Measurements from ENCODE around the gene SPACA4. TPM values are rescaled to one million over a fixed set of nuclear protein-coding genes. Genes with fewer than 3 reads are reported as not detected.

SPACA4 gene
- polyA plus RNA-seq, 3 donors = not detected

- no peaks in the 10 kb centered on the region for H3K79me2 ChIP-seq (ENCODE audit: insufficient read depth, low read length)
- Mint-ChIP-seq H3K4me1 (peaks cover 43% of the 10 kb centered on the region), H3K9me3 (peaks cover 0 to 3% (median 0%) of the 10 kb centered on the region in 7 donors), H3K27me3 (ENCODE audit: low read depth in 3 of 3) (peaks cover 11 to 28% (median 25%) of the 10 kb centered on the region in 3 donors), H3K27ac (peak overlapping the region in 3 of 7 donors; percentile 51 to 55 (median 52)), H3K36me3 (peaks cover 0 to 3% of the 10 kb centered on the region in 2 donors), H3K4me3 (peak overlapping the region in 1 of 2 donors; percentile 3)
- peaks cover 30 to 44% of the 10 kb centered on the region in 2 donors for H3K4me1 ChIP-seq (ENCODE audit: control insufficient read depth in 1 of 2, insufficient read depth in 2 of 2, low read length in 2 of 2)
- peak overlapping the region; percentile 83 for H2AFZ ChIP-seq (ENCODE audit: insufficient read depth, low read depth, low read length, poor library complexity, severe bottlenecking)
- peak overlapping the region in 2 of 3 experiments; percentile 37 to 75 for H3K4me3 ChIP-seq (replicated peaks in 1 of 3; ENCODE audit: low read depth in 2 of 3, low read length in 3 of 3)
- no peak for TF ChIP-seq CTCF (IDR thresholded peaks at IDR 0.05)
- H3K27ac ChIP-seq (ENCODE audit: low read depth in 1 of 2, low read length in 2 of 2) = no peak overlapping the region
- no peaks in the 10 kb centered on the region for H4K20me1 ChIP-seq (ENCODE audit: insufficient read depth, low read length)
- H3K9me3 ChIP-seq (replicated peaks in 1 of 2; ENCODE audit: control insufficient read depth in 1 of 2, insufficient read depth in 1 of 2, low read length in 2 of 2) = no peaks in the 10 kb centered on the region
- peak overlapping the region; percentile 91 for H3K4me2 ChIP-seq (replicated peaks; ENCODE audit: extremely low read depth, low read length, poor library complexity, severe bottlenecking)
- intact Hi-C loops (cut with micrococcal nuclease) = loop anchor here (1.0 to 10.0 kb wide), 6 partner anchors 29 to 191 kb away; partner anchors contain the start of genes HSD17B14 (in 2 of the 2) and MAMSTR (in 1 of the 2)
- no peak overlapping the region for H3K9ac ChIP-seq (ENCODE audit: insufficient read depth, low read length, poor library complexity, severe bottlenecking)
- no peak for DNase-seq
- WGBS (ENCODE audit: insufficient coverage) = 0% methylated on average over 5 of the region's 10 CpGs
- H3K27me3 ChIP-seq (ENCODE audit: control insufficient read depth in 2 of 2, insufficient read depth in 2 of 2, low read length in 2 of 2) = peaks cover 0 to 10% of the 10 kb centered on the region in 2 donors
- H3K36me3 ChIP-seq (replicated peaks in 1 of 2; ENCODE audit: control insufficient read depth in 1 of 2, insufficient read depth in 2 of 2, low read length in 2 of 2) = no peaks in the 10 kb centered on the region
Measured at GRCh38 chr19:48646722-48647216, 40.2 kb downstream of the SPACA4 start.

GRCh38 chr19:48648134-48648533 lies 41.6 kb downstream of the SPACA4 start:
- H3K36me3 ChIP-seq (replicated peaks in 1 of 2; ENCODE audit: control insufficient read depth in 1 of 2, insufficient read depth in 2 of 2, low read length in 2 of 2) = no peaks in the 10 kb centered on the region
- Mint-ChIP-seq H3K9me3 (peaks cover 0 to 3% (median 0%) of the 10 kb centered on the region in 7 donors), H3K4me3 (peak overlapping the region in 1 of 2 donors; percentile 43), H3K4me1 (peaks cover 55% of the 10 kb centered on the region), H3K27ac (peak overlapping the region; percentile 1 to 92 (median 73)), H3K27me3 (ENCODE audit: low read depth in 3 of 3) (peaks cover 10 to 28% (median 22%) of the 10 kb centered on the region in 3 donors), H3K36me3 (peaks cover 0 to 3% of the 10 kb centered on the region in 2 donors)
- no peak overlapping the region for H3K9ac ChIP-seq (ENCODE audit: insufficient read depth, low read length, poor library complexity, severe bottlenecking)
- no peaks in the 10 kb centered on the region for H3K79me2 ChIP-seq (ENCODE audit: insufficient read depth, low read length)
- no peak for TF ChIP-seq CTCF (IDR thresholded peaks at IDR 0.05)
- no peaks in the 10 kb centered on the region for H3K9me3 ChIP-seq (replicated peaks in 1 of 2; ENCODE audit: control insufficient read depth in 1 of 2, insufficient read depth in 1 of 2, low read length in 2 of 2)
- H4K20me1 ChIP-seq (ENCODE audit: insufficient read depth, low read length) = no peaks in the 10 kb centered on the region
- H3K27ac ChIP-seq (ENCODE audit: low read depth in 1 of 2, low read length in 2 of 2) = no peak overlapping the region
- intact Hi-C loops (cut with micrococcal nuclease) = loop anchor here (5.0 to 10.0 kb wide), 5 partner anchors 67 to 189 kb away; partner anchors contain the start of genes HSD17B14 (in 2 of the 2) and MAMSTR (in 1 of the 2)
- peaks cover 35 to 50% of the 10 kb centered on the region in 2 donors for H3K4me1 ChIP-seq (ENCODE audit: control insufficient read depth in 1 of 2, insufficient read depth in 2 of 2, low read length in 2 of 2)
- no peak overlapping the region for H2AFZ ChIP-seq (ENCODE audit: insufficient read depth, low read depth, low read length, poor library complexity, severe bottlenecking)
- H3K4me2 ChIP-seq (replicated peaks; ENCODE audit: extremely low read depth, low read length, poor library complexity, severe bottlenecking) = no peak overlapping the region
- DNase-seq = no peak
- no peak overlapping the region for H3K4me3 ChIP-seq (replicated peaks in 1 of 3; ENCODE audit: low read depth in 2 of 3, low read length in 3 of 3)
- WGBS (ENCODE audit: insufficient coverage) = no CpG with 5 or more reads among the region's 2 CpGs
- peaks cover 0 to 10% of the 10 kb centered on the region in 2 donors for H3K27me3 ChIP-seq (ENCODE audit: control insufficient read depth in 2 of 2, insufficient read depth in 2 of 2, low read length in 2 of 2)
